BLaER1 treated with 17β-estradiol and CSF1 and Interleukin-3, amounts not matched to agents 10 nM and 100 nM (cell line): Measurements from ENCODE around the gene SLC25A45.

Experiments used
- H3K27ac ChIP-seq, 11 experiments: shearing (Covaris generic); formaldehyde crosslinking; 2 replicates each; pipeline ENCODE4 v1.8.1; 2022
- H3K27me3 ChIP-seq, 11 experiments: shearing (Covaris generic); formaldehyde crosslinking; 2 replicates each; pipeline ENCODE4 v1.8.1; 2022
- H3K36me3 ChIP-seq, 11 experiments: shearing (Covaris generic); formaldehyde crosslinking; 2 replicates each; pipeline ENCODE4 v1.8.1; 2022
- H3K4me1 ChIP-seq, 10 experiments: shearing (Covaris generic); formaldehyde crosslinking; 2 replicates each; pipeline ENCODE4 v1.8.1; 2022
- H3K4me2 ChIP-seq, 11 experiments: shearing (Covaris generic); formaldehyde crosslinking; 2 replicates each; pipeline ENCODE4 v1.8.1; 2022
- H3K4me3 ChIP-seq, 10 experiments: shearing (Covaris generic); formaldehyde crosslinking; 2 replicates each; pipeline ENCODE4 v1.8.1; 2022
- H3K9ac ChIP-seq, 11 experiments: shearing (Covaris generic); formaldehyde crosslinking; 2 replicates each; pipeline ENCODE4 v1.8.1; 2022
- H3K9me3 ChIP-seq, 11 experiments: shearing (Covaris generic); formaldehyde crosslinking; replicated peaks in 1 of 11; 2 replicates each; pipeline ENCODE4 v1.8.1; 2022
- H4K20me1 ChIP-seq, 11 experiments: shearing (Covaris generic); formaldehyde crosslinking; 2 replicates each; pipeline ENCODE4 v1.8.1; 2022
- Cebpa-rat ChIP-seq, 11 experiments: shearing (Covaris generic); IDR thresholded peaks; 2 replicates each; pipeline ENCODE4 v1.8.1; 2022

The SLC25A45 gene

DNA sequence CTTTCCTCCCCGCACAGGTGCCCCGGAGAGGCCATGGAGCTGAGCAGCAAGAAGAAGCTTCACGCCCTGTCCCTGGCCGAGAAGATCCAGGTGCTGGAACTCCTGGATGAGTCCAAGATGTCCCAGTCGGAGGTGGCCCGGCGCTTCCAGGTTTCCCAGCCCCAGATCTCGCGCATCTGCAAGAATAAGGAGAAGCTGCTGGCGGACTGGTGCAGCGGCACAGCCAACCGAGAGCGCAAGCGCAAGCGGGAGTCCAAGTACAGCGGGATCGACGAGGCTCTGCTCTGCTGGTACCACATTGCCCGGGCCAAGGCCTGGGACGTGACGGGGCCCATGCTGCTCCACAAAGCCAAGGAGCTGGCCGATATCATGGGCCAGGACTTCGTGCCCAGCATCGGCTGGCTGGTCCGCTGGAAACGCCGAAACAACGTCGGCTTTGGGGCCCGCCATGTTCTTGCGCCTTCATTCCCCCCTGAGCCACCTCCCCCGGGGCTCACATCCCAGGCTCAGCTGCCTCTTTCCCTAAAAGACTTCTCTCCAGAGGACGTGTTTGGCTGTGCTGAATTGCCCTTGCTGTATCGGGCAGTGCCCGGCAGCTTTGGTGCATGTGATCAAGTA lies 26.6 kb downstream of the SLC25A45 start:
- Histone ChIP-seq H3K27me3 (no peaks in the 10 kb centered on the region), H4K20me1 (peaks cover 0 to 38% (median 23%) of the 10 kb centered on the region in 11 experiments; a peak in 13 of 22 replicates), H3K4me3 (peak overlapping the region in 7 of 10 experiments; percentile 69 to 82 (median 76); a peak in 11 of 20 replicates), H3K9me3 (no peaks in the 10 kb centered on the region), H3K4me2 (peak overlapping the region; percentile 94 to 99 (median 95)), H3K36me3 (peaks cover 14 to 29% (median 24%) of the 10 kb centered on the region in 11 experiments), H3K9ac (peak overlapping the region in 5 of 11 experiments; percentile 42 to 85 (median 79); a peak in 6 of 22 replicates), H3K4me1 (peaks cover 15 to 30% (median 24%) of the 10 kb centered on the region in 10 experiments), H3K27ac (no peak overlapping the region)
- TF ChIP-seq Cebpa-rat (IDR thresholded peaks at IDR 0.05), result no peak

DNA sequence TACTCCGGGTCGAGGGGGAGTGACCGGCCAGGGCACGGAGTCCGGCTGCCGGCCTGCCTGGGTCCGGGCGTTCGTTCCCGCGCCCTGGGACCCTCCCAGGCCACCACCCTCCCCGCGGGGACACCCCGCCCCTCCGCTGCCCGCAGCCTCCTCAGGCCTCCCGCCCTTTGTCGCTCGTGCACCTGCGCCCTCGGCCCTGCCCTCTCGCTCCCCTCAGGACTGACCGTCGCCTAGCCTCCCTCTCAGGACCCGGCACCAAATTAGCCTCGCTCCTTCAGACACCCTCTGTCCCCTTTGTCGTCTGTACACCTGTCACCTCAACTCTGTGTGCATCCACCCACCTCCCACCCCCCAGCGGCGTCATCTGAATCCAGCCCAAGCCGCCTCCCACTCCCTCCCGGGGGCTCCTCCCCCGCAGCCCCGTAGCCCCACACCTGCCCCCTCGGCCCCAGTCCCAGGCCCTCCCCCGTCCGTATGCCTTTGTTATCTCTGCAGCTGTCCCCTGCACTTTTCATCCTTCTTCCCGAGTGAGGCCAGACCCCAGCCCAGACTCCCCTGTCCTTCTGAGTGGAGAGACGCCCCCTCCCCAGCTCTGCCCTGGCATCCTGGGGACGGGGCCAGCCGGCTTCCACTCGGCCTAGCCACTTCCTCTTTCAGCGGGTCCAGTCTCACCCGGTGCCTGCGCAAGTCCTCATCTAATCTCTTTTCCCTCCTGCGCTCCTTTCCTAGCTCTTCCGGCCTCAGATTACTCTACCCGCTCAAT lies 27.3 kb downstream of the SLC25A45 start:
- Histone ChIP-seq H3K27me3 (no peaks in the 10 kb centered on the region), H3K9ac (peak overlapping the region; percentile 70 to 85 (median 79)), H3K27ac (peak overlapping the region in 10 of 11 experiments; percentile 32 to 67 (median 62); a peak in 18 of 22 replicates), H3K9me3 (no peaks in the 10 kb centered on the region), H4K20me1 (peaks cover 0 to 44% (median 23%) of the 10 kb centered on the region in 11 experiments; a peak in 13 of 22 replicates), H3K4me3 (peak overlapping the region; percentile 66 to 82 (median 74)), H3K4me1 (peaks cover 15 to 30% (median 24%) of the 10 kb centered on the region in 10 experiments), H3K36me3 (peaks cover 21 to 36% (median 31%) of the 10 kb centered on the region in 11 experiments), H3K4me2 (peak overlapping the region; percentile 94 to 99 (median 95))
- no peak for TF ChIP-seq Cebpa-rat (IDR thresholded peaks at IDR 0.05)

DNA sequence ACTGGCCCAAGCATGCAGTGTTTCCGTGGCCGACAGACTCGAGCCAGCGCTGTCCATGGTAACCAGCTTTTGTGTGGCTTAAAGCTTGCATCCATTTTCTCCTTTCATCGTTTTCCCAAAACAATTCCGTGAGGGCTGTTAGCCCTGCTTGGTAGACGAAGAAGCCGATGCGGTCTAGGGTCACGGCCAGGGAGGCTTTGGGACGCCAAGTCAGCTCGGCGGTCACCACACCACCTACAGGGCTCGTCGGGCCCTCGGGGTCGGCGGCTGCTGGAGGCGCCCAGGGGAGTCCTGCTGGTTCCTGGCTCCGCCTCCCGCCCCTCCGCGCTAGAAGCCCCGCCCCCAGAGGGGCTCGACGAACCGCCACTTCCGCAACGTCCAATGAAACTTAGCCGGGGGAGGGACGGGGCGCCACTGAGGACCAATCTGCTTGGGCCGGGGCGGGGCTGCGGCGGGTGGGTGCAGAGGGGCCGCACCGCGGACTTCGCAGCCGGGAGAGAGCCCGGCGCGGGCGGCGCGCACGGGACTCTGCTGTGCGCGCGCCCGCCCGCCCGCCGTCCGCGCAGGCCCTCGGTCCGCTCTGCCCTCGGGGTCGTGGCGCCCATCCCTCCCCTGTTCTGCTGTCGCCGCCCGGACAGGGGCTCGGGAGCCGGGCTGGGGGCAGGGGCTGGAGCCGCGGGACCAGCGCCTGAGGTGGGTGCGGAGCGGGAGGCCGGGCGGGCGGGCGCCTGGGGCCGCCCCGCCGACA lies 28.0 kb downstream of the SLC25A45 start, which contains the start of gene TIGD3:
Gene TIGD3 (plus strand): TSS at position 487 of the 748 bp plus-strand sequence. CDS start 1,058 bp downstream, outside the sequence.
- H3K4me3 ChIP-seq, result peak within 1 kb of the TSS; percentile 66 to 82 (median 74)
- TF ChIP-seq Cebpa-rat (IDR thresholded peaks at IDR 0.05), result no peak
- peak within 1 kb of the TSS in 10 of 11 experiments; percentile 32 to 67 (median 62); a peak in 18 of 22 replicates for H3K27ac ChIP-seq

DNA sequence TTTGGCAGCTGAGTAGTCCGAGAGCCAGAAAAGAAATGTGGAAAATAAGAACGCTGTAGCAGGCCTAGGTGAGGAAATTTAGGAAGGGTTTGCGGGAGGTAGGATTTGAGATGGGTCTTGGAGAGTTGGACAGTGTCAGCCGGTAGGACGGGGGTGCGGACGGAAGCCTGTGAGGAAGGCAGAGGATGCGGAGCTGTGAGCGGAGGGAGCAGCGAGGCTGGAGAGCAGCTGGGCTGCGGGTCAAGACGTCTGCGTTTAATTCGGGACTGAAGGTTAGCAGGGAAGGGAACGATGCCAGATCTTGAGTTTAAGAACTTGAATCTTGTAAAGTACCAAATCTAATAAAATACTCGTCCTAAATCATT lies 28.6 kb downstream of the SLC25A45 start:
- H3K9me3 ChIP-seq, result no peaks in the 10 kb centered on the region
- no peak for TF ChIP-seq Cebpa-rat (IDR thresholded peaks at IDR 0.05)
- H3K9ac ChIP-seq, result peak overlapping the region in 10 of 11 experiments; percentile 31 to 85 (median 68); a peak in 18 of 22 replicates
- peak overlapping the region; percentile 83 to 99 (median 95) for H3K4me2 ChIP-seq
- peaks cover 0 to 50% (median 23%) of the 10 kb centered on the region in 11 experiments; a peak in 13 of 22 replicates for H4K20me1 ChIP-seq
- no peaks in the 10 kb centered on the region for H3K27me3 ChIP-seq
- H3K4me1 ChIP-seq, result peaks cover 15 to 37% (median 27%) of the 10 kb centered on the region in 10 experiments
- peak overlapping the region in 3 of 11 experiments; percentile 5 to 28 (median 13); a peak in 7 of 22 replicates for H3K27ac ChIP-seq
- H3K4me3 ChIP-seq, result peak overlapping the region; percentile 66 to 82 (median 74); a peak in 19 of 20 replicates
- peaks cover 34 to 49% (median 44%) of the 10 kb centered on the region in 11 experiments for H3K36me3 ChIP-seq

More for the DNA sequence above, 28.0 kb downstream of the SLC25A45 start, which contains the start of gene TIGD3:
- Histone ChIP-seq H4K20me1 (peaks cover 0 to 48% (median 23%) of the 10 kb centered on the region in 11 experiments; a peak in 13 of 22 replicates), H3K27me3 (no peaks in the 10 kb centered on the region), H3K4me1 (peaks cover 15 to 34% (median 25%) of the 10 kb centered on the region in 10 experiments), H3K4me2 (peak within 1 kb of the TSS; percentile 94 to 99 (median 95)), H3K36me3 (peaks cover 29 to 43% (median 38%) of the 10 kb centered on the region in 11 experiments), H3K9ac (peak within 1 kb of the TSS; percentile 70 to 85 (median 79)), H3K9me3 (no peaks in the 10 kb centered on the region)

GRCh38 chr11:65353376-65353775 lies 29.1 kb downstream of the SLC25A45 start:
- H3K36me3 ChIP-seq, result peaks cover 39 to 54% (median 49%) of the 10 kb centered on the region in 11 experiments
- H3K9ac ChIP-seq, result peak overlapping the region in 3 of 11 experiments; percentile 68 to 83 (median 82); a peak in 4 of 22 replicates

GRCh38 chr11:65352783-65353182 lies 29.7 kb downstream of the SLC25A45 start:
- peaks cover 45 to 60% (median 55%) of the 10 kb centered on the region in 11 experiments for H3K36me3 ChIP-seq
- no peaks in the 10 kb centered on the region for H3K9me3 ChIP-seq

More at GRCh38 chr11:65353376-65353775, 29.1 kb downstream of the SLC25A45 start:
- Histone ChIP-seq H3K27ac (no peak overlapping the region), H3K4me1 (peaks cover 15 to 41% (median 28%) of the 10 kb centered on the region in 10 experiments), H3K27me3 (no peaks in the 10 kb centered on the region), H3K4me3 (no peak overlapping the region), H4K20me1 (peaks cover 0 to 50% (median 23%) of the 10 kb centered on the region in 11 experiments; a peak in 13 of 22 replicates), H3K4me2 (peak overlapping the region; percentile 83 to 99 (median 95); a peak in 19 of 22 replicates), H3K9me3 (no peaks in the 10 kb centered on the region)
- no peak for TF ChIP-seq Cebpa-rat (IDR thresholded peaks at IDR 0.05)

GRCh38 chr11:65351511-65351910 lies 30.9 kb downstream of the SLC25A45 start:
- TF ChIP-seq Cebpa-rat (IDR thresholded peaks at IDR 0.05), result peak in 2 of 11 experiments; percentile 27 to 52; a peak in 1 of 22 replicates
- peaks cover 15 to 41% (median 28%) of the 10 kb centered on the region in 10 experiments for H3K4me1 ChIP-seq
- H3K4me3 ChIP-seq, result no peak overlapping the region
- H3K9me3 ChIP-seq, result no peaks in the 10 kb centered on the region
- peaks cover 58 to 72% (median 67%) of the 10 kb centered on the region in 11 experiments for H3K36me3 ChIP-seq
- H3K27ac ChIP-seq, result peak overlapping the region in 1 of 11 experiments; percentile 1; a peak in 1 of 22 replicates
- H4K20me1 ChIP-seq, result peaks cover 0 to 47% (median 21%) of the 10 kb centered on the region in 11 experiments; a peak in 13 of 22 replicates
- H3K4me2 ChIP-seq, result no peak overlapping the region
- H3K27me3 ChIP-seq, result no peaks in the 10 kb centered on the region
- H3K9ac ChIP-seq, result peak overlapping the region in 4 of 11 experiments; percentile 4 to 26 (median 17); a peak in 5 of 22 replicates

More at GRCh38 chr11:65352783-65353182, 29.7 kb downstream of the SLC25A45 start:
- peaks cover 15 to 41% (median 28%) of the 10 kb centered on the region in 10 experiments for H3K4me1 ChIP-seq
- no peak for TF ChIP-seq Cebpa-rat (IDR thresholded peaks at IDR 0.05)
- peak overlapping the region in 4 of 11 experiments; percentile 1 to 39 (median 17); a peak in 5 of 22 replicates for H3K27ac ChIP-seq
- no peaks in the 10 kb centered on the region for H3K27me3 ChIP-seq
- H3K4me3 ChIP-seq, result no peak overlapping the region
- peak overlapping the region in 5 of 11 experiments; percentile 2 to 29 (median 8); a peak in 2 of 22 replicates for H3K9ac ChIP-seq
- H4K20me1 ChIP-seq, result peaks cover 0 to 50% (median 23%) of the 10 kb centered on the region in 11 experiments; a peak in 13 of 22 replicates
- H3K4me2 ChIP-seq, result peak overlapping the region in 2 of 11 experiments; percentile 3 to 21; a peak in 1 of 22 replicates
